Testis (tissue), 2 donors: ENCODE results near the gene VSTM2A.

Experiments used
- POLR2A ChIP-seq: fragments of 450-650 bp; IDR thresholded peaks from one replicate; pipeline ENCODE4 v1.6.1; 2017; ENCODE audit warnings: antibody characterized with exemption, mild to moderate bottlenecking, moderate library complexity
- TF ChIP-seq, protein P1 (sequence below), 3 experiments: fragments of 450-650 bp in 2 of 3; fragments of 200-600 bp in 1 of 3; sonication (generic) in 1 of 3; IDR thresholded peaks; one replicate each; pipeline ENCODE4 v1.5.1; 2016 to 2019; ENCODE audit warnings: antibody characterized with exemption in 3 of 3, mild to moderate bottlenecking in 2 of 3, moderate library complexity in 1 of 3

DNA sequence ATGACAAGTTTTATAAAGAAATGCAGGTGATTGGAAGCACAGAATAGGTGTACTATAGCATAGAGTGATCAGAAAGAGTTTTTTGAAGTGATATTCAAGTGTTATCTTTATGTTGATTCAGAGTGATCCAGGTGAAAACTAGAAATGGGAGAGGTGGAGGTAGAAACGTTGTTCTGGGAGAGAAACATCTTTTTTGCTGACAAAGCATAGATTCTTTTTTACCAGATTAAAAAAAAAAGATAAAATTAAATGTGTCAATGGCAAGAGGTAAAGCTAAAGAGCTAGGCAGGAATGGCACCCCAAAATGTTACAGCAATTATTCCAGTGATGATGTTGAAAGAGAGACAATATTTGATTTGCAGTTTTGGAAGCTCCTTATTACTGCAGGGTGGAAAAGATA, 12.6 kb upstream of the VSTM2A start:
- TF ChIP-seq POLR2A = no peak
- TF ChIP-seq, protein P1, sequence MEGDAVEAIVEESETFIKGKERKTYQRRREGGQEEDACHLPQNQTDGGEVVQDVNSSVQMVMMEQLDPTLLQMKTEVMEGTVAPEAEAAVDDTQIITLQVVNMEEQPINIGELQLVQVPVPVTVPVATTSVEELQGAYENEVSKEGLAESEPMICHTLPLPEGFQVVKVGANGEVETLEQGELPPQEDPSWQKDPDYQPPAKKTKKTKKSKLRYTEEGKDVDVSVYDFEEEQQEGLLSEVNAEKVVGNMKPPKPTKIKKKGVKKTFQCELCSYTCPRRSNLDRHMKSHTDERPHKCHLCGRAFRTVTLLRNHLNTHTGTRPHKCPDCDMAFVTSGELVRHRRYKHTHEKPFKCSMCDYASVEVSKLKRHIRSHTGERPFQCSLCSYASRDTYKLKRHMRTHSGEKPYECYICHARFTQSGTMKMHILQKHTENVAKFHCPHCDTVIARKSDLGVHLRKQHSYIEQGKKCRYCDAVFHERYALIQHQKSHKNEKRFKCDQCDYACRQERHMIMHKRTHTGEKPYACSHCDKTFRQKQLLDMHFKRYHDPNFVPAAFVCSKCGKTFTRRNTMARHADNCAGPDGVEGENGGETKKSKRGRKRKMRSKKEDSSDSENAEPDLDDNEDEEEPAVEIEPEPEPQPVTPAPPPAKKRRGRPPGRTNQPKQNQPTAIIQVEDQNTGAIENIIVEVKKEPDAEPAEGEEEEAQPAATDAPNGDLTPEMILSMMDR (IDR thresholded peaks at IDR 0.05) = no peak
